HepG2 (cell line): Measurements from ENCODE around the gene BBLN. TPM values are rescaled to one million over a fixed set of nuclear protein-coding genes. Genes with fewer than 3 reads are reported as not detected.

Experiments used
- HBP1 ChIP-seq: IDR thresholded peaks from 2 replicates; pipeline ENCODE4 v1.6.1; 2016; ENCODE audit warnings: low read depth, control low read depth
- MLLT10 ChIP-seq: sonication (generic); formaldehyde crosslinking; IDR thresholded peaks from 2 replicates; pipeline ENCODE4 v1.4.0; 2020; ENCODE audit warnings: missing genetic modification reagents
- POLR2AphosphoS5 ChIP-seq: IDR thresholded peaks from 2 replicates; pipeline ENCODE4 v1.6.1; 2012; ENCODE audit warnings: low read depth, low read length
- TCF12 ChIP-seq, 2 experiments: fragments of 450-650 bp in 1 of 2; sonication (generic) in 1 of 2; formaldehyde crosslinking in 1 of 2; IDR thresholded peaks; 2 replicates each; pipeline versions ENCODE4 v1.6.1 to v1.8.0; 2017 to 2022; ENCODE audit warnings: antibody characterized with exemption in 1 of 2, mild to moderate bottlenecking in 1 of 2, missing genetic modification reagents in 1 of 2, moderate library complexity in 1 of 2
- TFDP1 ChIP-seq: IDR thresholded peaks from 2 replicates; pipeline ENCODE4 v1.6.1; 2016; ENCODE audit warnings: missing compliant biosample characterization, missing genetic modification reagents, borderline replicate concordance
- XBP1 ChIP-seq: sonication (generic); formaldehyde crosslinking; IDR thresholded peaks from 2 replicates; pipeline ENCODE4 v1.5.0; 2020; ENCODE audit warnings: missing genetic modification reagents
- XRCC5 ChIP-seq: fragments of 200-400 bp; formaldehyde crosslinking; optimal IDR thresholded peaks from 2 replicates; pipeline ENCODE3; 2017; ENCODE audit warnings: mild to moderate bottlenecking, low read length
- YY1 ChIP-seq: IDR thresholded peaks from 2 replicates; pipeline ENCODE4 v1.6.1; 2011; ENCODE audit warnings: low read length, low read depth, moderate library complexity, mild to moderate bottlenecking; ENCODE audit not compliant: insufficient read depth, insufficient replicate concordance
- ZBTB3 ChIP-seq: sonication (generic); formaldehyde crosslinking; IDR thresholded peaks from 2 replicates; pipeline ENCODE4 v1.4.0; 2020; ENCODE audit warnings: low read depth, mild to moderate bottlenecking, moderate library complexity, missing genetic modification reagents, borderline replicate concordance
- ZFYVE20 ChIP-seq: sonication (generic); formaldehyde crosslinking; IDR thresholded peaks from 2 replicates; pipeline ENCODE4 v1.8.0; 2023; ENCODE audit warnings: low read depth, mild to moderate bottlenecking, moderate library complexity, missing genetic modification reagents, borderline replicate concordance
- ZNF101 ChIP-seq: sonication (generic); formaldehyde crosslinking; IDR thresholded peaks from 2 replicates; pipeline ENCODE4 v1.4.0; 2020; ENCODE audit warnings: mild to moderate bottlenecking, low read depth, missing genetic modification reagents, borderline replicate concordance
- ZNF180 ChIP-seq: sonication (generic); formaldehyde crosslinking; IDR thresholded peaks from 2 replicates; pipeline ENCODE4 v1.4.0; 2020; ENCODE audit warnings: low read depth, missing genetic modification reagents, borderline replicate concordance
- ZNF292 ChIP-seq: sonication (generic); formaldehyde crosslinking; IDR thresholded peaks from 2 replicates; pipeline ENCODE4 v1.8.1; 2022; ENCODE audit warnings: mild to moderate bottlenecking, low read depth, missing genetic modification reagents, borderline replicate concordance
- ZNF644 ChIP-seq: IDR thresholded peaks from 2 replicates; pipeline ENCODE4 v1.6.1; 2016; ENCODE audit warnings: low read depth
- ZNF7 ChIP-seq: IDR thresholded peaks from 2 replicates; pipeline ENCODE4 v1.6.1; 2016; ENCODE audit warnings: missing biosample characterization, missing genetic modification reagents
- polyA plus RNA-seq, 8 experiments: library from polyadenylated mRNA; depleted of rRNA in 3 of 8; stranded (reverse) in 7 of 8; unstranded in 1 of 8; fragments of >200 nt; fragmentation: Illumina TruSeq in 4 of 8; extraction: Trizol in 4 of 8; gene quantifications; 2 replicates each; pipeline versions ENCODE4 v1.2.1 to v1.2.3, GENCODE V29; 2011 to 2016; ENCODE audit warnings: low read depth in 4 of 8, missing spikeins in 1 of 8, mixed read lengths in 1 of 8; ENCODE audit not compliant: insufficient read depth in 1 of 8
- total RNA-seq, 5 experiments: library from RNA; depleted of rRNA; stranded (reverse); fragments of >200 nt; fragmentation: Illumina TruSeq; extraction: Trizol; gene quantifications; 2 replicates each; pipeline ENCODE4 v1.2.3, GENCODE V29; 2016; ENCODE audit warnings: low read depth in 1 of 5
- TF ChIP-seq, protein P1 (sequence below): sonication (generic); formaldehyde crosslinking; IDR thresholded peaks from 2 replicates; pipeline ENCODE4 v1.4.0; 2020; ENCODE audit warnings: mild to moderate bottlenecking, missing genetic modification reagents, borderline replicate concordance
- TF ChIP-seq, protein P2 (sequence below): IDR thresholded peaks from 2 replicates; pipeline ENCODE4 v1.6.1; 2016; ENCODE audit warnings: low read depth

BBLN gene
- total and polyA plus RNA-seq, 2 of the 13 experiments (the other 11 are each of a cell fraction or from before 2014, with no cell fraction given): 27.6 to 33.1 TPM

DNA sequence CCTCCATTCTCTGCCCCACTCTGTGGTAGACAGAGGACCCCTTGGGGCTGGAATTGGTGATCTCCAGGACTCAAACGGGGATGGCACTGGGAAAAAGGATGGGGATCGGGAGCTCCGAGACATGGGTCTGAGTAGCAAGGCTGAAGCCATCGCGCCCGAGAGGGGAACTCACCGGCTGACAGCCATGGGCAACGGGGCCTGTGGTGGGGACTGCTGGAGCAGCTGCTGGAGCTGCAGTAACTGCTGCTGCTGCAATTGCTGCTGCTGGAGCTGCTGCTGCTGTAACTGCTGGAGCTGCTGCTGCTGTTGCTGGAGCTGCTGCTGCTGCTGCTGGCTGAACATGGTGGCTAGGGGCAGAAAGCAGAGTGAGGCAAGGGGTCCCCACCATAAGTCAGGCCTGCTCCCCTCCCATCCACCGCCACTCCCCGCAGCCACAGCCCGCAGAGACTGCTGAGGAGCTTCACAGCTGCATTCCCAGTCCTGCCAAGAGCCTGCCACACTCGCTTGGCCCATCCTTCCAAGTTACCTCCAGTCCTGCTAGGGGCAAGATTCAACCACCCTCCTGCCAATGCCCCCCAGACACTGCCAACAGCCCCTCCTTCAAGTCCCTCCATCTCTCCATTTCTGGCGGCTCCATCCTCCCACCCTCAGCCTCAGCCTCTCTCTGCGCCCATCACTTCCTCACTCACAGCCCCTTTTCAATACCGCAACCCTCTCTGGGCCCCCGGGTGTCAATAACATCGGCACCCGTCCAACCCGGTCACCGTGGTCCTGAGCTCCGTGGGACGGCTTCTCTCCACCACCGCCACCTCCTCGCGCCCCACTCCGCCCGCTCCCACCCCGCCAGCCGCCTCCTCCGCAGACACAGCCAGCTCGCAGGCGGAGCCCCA, 30.7 kb downstream of the BBLN start (continued):
- TF ChIP-seq, protein P1, sequence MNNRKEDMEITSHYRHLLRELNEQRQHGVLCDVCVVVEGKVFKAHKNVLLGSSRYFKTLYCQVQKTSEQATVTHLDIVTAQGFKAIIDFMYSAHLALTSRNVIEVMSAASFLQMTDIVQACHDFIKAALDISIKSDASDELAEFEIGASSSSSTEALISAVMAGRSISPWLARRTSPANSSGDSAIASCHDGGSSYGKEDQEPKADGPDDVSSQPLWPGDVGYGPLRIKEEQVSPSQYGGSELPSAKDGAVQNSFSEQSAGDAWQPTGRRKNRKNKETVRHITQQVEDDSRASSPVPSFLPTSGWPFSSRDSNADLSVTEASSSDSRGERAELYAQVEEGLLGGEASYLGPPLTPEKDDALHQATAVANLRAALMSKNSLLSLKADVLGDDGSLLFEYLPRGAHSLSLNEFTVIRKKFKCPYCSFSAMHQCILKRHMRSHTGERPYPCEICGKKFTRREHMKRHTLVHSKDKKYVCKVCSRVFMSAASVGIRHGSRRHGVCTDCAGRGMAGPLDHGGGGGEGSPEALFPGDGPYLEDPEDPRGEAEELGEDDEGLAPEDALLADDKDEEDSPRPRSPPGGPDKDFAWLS (CRISPR knock-in tag): no peak
- TF ChIP-seq ZFYVE20 (CRISPR knock-in tag) (no peak), TFDP1 (CRISPR knock-in tag) (no peak), XBP1 (no peak), ZBTB3 (CRISPR knock-in tag) (no peak), TCF12 (IDR thresholded peaks at IDR 0.05) (no peak), TCF12 (CRISPR knock-in tag; IDR thresholded peaks at IDR 0.05) (0 out of 2 replicates have a peak, but pooled peaks have one; percentile 2), POLR2AphosphoS5 (no peak), ZNF644 (CRISPR knock-in tag) (no peak), MLLT10 (CRISPR knock-in tag) (no peak), ZNF7 (CRISPR knock-in tag) (no peak), ZNF101 (CRISPR knock-in tag) (no peak), ZNF180 (CRISPR knock-in tag) (0 out of 2 replicates have a peak, but pooled peaks have one; percentile 29), YY1 (no peak), XRCC5 (no peak), HBP1 (CRISPR knock-in tag) (no peak), ZNF292 (0 out of 2 replicates have a peak, but pooled peaks have one; percentile 20)
- TF ChIP-seq, protein P2, sequence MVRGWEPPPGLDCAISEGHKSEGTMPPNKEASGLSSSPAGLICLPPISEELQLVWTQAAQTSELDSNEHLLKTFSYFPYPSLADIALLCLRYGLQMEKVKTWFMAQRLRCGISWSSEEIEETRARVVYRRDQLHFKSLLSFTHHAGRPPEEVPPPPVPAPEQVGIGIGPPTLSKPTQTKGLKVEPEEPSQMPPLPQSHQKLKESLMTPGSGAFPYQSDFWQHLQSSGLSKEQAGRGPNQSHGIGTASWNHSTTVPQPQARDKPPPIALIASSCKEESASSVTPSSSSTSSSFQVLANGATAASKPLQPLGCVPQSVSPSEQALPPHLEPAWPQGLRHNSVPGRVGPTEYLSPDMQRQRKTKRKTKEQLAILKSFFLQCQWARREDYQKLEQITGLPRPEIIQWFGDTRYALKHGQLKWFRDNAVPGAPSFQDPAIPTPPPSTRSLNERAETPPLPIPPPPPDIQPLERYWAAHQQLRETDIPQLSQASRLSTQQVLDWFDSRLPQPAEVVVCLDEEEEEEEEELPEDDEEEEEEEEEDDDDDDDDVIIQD (CRISPR knock-in tag): no peak
